Pons (tissue), 1 donor: ENCODE measurements around the gene GTF3C2.

ENCODE experiments used
- DNase-seq: peaks from one replicate; pipeline ENCODE4 v3.0.0-alpha.2; 2016; ENCODE audit warnings: low spot score

The GTF3C2 gene

DNA sequence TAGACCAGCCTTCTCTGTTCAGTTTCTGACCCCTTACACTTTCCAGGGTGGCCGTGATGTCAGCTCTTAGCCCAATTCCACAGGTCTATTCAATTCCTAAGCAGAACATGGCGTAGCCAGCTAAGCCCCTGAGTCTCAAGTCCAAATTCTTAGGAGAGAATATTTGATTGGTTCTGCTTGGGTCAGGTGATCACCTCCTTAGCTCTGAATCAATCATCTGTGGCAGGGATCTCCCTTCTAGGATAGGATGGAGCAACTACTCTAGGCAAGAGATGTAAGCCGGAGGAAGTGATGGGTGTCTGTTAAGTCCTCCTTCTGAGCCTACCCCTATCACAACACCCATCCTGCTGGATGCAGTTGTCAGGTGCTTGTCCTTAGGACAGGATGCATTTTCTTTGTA is 59.4 kb downstream of the GTF3C2 start:
- DNase-seq, result no peak

DNA sequence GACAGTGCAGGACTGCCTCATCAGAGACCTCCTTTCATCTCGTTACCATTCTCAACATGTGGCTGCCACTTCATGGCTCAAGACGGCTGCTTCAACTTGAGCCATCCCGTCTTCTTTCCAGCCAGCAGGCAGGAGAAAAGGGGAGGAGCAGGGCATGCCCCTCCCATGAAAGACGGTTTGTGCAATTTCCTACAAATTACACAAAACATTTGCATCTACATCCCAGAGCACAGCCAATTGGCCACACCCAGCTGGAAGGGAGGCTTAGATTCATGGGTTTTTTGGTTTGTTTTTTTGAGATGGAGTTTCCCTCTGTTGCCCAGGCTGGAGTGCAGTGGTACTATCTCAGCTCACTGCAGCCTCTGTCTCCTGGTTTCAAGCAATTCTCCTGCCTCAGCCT is 60.1 kb downstream of the GTF3C2 start:
- no peak for DNase-seq

DNA sequence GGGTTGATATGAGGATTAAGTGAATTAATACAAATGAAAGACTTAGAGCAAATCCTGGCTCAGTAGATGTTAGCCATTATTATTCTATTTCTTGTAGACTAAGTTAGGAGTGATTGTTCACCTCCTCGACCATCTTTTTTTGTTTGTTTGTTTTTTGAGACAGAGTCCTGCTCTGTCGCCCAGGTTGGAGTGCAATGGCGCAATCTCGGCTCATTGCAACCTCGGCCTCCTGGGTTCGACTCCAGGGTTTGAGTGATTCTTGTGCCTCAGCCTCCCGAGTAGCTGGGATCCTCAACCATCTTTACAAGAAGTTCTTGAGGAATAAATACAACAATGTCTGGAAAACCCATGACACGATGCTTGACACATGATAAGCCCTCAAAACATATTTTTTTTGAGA is 61.6 kb downstream of the GTF3C2 start:
- DNase-seq, result no peak

DNA sequence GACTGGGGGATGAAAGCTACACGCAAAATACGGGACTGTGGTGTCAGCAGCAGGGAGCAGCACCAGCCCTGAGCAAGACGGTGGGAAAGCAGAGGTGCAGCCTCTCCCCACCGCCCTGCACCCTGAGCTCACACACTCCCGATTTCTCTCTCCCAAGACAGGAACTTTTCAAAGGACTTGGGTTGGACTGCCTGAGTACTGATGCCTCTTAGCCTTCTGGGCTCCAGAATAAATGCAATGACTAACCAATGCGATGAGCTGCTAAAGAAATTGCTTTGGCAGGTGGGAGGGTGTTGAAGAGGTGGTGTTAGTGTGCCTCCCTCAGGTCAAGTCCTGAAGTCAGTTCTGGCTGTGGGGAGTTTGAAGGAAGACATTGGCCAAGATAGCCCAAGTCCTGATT is 64.7 kb downstream of the GTF3C2 start:
- DNase-seq, result no peak

- DNase-seq, result no peak
Observed at GRCh38 chr2:27290549-27290948, 66.0 kb downstream of the GTF3C2 start.

- DNase-seq, result no peak
Observed at GRCh38 chr2:27288610-27289009, 68.0 kb downstream of the GTF3C2 start.

DNA sequence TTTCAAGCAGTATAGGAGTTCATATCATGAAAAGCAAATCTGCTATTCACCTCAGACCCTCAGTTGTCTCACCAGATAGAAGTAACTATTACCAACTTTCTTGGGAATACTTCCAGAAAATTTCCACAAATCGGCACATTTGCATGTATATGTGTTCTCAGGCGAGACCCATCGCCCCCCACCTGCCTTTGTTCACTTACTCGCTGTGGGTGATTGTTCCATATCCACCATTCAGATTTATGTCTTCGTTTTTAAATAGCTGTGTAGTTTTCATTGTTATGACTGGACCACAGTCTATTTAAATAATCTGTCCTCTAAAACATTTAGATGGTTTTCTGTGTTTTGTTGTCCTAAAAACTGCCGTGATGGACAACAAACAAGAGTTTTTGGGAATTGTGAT is 71.1 kb downstream of the GTF3C2 start:
- DNase-seq, result no peak

GRCh38 chr2:27284996-27285395 is 71.6 kb downstream of the GTF3C2 start:
- DNase-seq, result no peak

GRCh38 chr2:27282892-27283291 is 73.7 kb downstream of the GTF3C2 start:
- no peak for DNase-seq

DNA sequence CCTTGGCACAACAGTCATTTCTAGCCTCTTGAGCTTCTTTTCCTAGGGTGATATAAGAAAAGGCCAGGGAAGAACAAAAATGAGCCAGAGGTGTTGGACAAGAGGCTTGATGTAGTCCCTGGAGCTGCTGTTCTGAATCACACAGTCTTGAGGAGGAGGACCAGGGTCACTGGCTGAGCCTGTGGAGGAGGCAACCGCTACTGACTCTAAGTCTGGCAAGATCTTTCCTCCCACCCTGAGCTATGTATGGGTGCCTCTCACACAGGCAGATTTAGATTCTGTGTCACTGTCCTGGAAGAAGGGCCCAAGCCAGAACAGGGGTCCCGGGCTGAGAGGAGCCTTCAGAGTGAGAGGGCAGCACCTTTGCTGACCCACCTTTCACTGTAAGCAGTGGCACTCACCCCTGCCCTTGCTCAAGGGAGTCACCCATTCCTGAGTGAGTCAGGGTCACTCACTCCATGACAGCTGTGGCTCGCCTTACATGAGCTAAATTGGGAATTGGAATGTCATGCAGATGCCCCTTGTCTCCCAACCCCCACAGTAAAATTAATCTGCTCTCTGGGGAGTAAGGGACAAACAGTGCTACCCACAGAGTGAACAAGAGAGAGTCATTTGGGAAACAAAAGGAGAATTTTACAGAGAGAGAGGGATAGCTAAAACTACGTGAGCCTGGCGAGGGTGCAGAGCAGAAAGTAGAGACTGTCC is 74.6 kb downstream of the GTF3C2 start, which contains the start of gene TRIM54:
Gene TRIM54, plus strand, starts transcription at position 575 of the 705 bp plus-strand sequence. CDS start 303 bp downstream, outside the sequence.
- DNase-seq, result no peak

GRCh38 chr2:27281442-27281841 is 75.1 kb downstream of the GTF3C2 start:
- no peak for DNase-seq

DNA sequence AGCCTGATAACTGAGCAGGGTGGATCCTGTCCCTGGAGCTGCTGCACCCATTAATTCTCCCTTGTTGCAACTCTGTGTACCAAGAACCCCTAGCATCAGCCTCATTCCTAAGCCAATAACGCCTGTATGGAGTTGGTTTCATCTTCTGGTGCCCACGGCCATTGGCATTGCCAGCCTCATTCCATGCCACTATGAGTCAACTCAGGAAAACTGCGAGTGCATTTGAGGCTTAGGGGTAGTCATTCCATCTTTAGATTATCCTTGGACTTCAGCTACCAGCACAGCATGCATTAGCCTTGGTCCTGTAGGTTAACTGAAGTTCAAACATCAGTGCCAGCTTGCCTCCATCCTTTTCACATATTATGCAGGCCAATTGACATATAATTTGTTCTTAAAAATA is 75.7 kb downstream of the GTF3C2 start:
- DNase-seq, result no peak

GRCh38 chr2:27278010-27278409 is 78.6 kb downstream of the GTF3C2 start:
- no peak for DNase-seq
